CD4-positive, alpha-beta memory T cell (primary cell): ENCODE data around the gene GRIA2. TPM values are rescaled to one million over a fixed set of nuclear protein-coding genes. Genes with fewer than 3 reads are reported as not detected.

Source experiments
- CTCF ChIA-PET: fragments of 350-600 bp; sonication (Branson Sonifier 250); formaldehyde crosslinking; loops from one replicate; lab custom pipeline; 2021; ENCODE audit warnings: inconsistent platforms; ENCODE audit not compliant: partially characterized antibody; lab: Charles Lee
- POLR2A ChIA-PET: fragments of 350-600 bp; sonication (Branson Sonifier 250); formaldehyde crosslinking; loops from one replicate; lab custom pipeline; 2021; ENCODE audit not compliant: partially characterized antibody; lab: Charles Lee
- DNase-seq, 5 donors: peaks; one replicate each; pipeline versions ENCODE4 v3.0.0 to v3.0.0-alpha.2; 2020 to 2022; ENCODE audit warnings: mixed read lengths in 1 of 5
- H3K27ac ChIP-seq: one replicate; pipeline ENCODE4 v1.7.0; 2013; ENCODE audit warnings: low read depth, low read length
- H3K27me3 ChIP-seq: 2 replicates; pipeline ENCODE4 v1.7.0; 2013; ENCODE audit warnings: mild to moderate bottlenecking, low read length, moderate library complexity; ENCODE audit not compliant: insufficient read depth
- H3K36me3 ChIP-seq: 2 replicates; pipeline ENCODE4 v1.7.0; 2013; ENCODE audit warnings: mild to moderate bottlenecking, low read length, moderate library complexity; ENCODE audit not compliant: insufficient read depth
- H3K4me1 ChIP-seq: 2 replicates; pipeline ENCODE4 v1.7.0; 2013; ENCODE audit warnings: mild to moderate bottlenecking, low read length, moderate library complexity; ENCODE audit not compliant: insufficient read depth
- H3K4me3 ChIP-seq, 2 donors: one replicate each; pipeline ENCODE4 v1.7.0; 2013; ENCODE audit warnings: low read length in 2 of 2, mild to moderate bottlenecking in 1 of 2
- H3K9me3 ChIP-seq, 2 donors: one replicate each; pipeline ENCODE4 v1.7.0; 2013; ENCODE audit warnings: low read length in 2 of 2, control low read depth in 1 of 2; ENCODE audit not compliant: control insufficient read depth in 1 of 2
- H3K27ac Mint-ChIP-seq, 7 donors: one replicate each; pipeline ENCODE4 v1.8.0; 2020 to 2021; ENCODE audit warnings: mixed read lengths in 7 of 7, mild to moderate bottlenecking in 6 of 7, inconsistent platforms in 3 of 7, moderate library complexity in 3 of 7
- H3K27me3 Mint-ChIP-seq, 2 donors: one replicate each; pipeline ENCODE4 v1.8.0; 2020 to 2021; ENCODE audit warnings: mixed read lengths in 2 of 2
- H3K36me3 Mint-ChIP-seq, 2 donors: one replicate each; pipeline ENCODE4 v1.8.0; 2020 to 2021; ENCODE audit warnings: mixed read lengths in 2 of 2, inconsistent platforms in 1 of 2, mild to moderate bottlenecking in 1 of 2
- H3K4me1 Mint-ChIP-seq, 4 donors: one replicate each; pipeline ENCODE4 v1.8.0; 2020 to 2021; ENCODE audit warnings: mixed read lengths in 4 of 4, mild to moderate bottlenecking in 1 of 4
- H3K4me3 Mint-ChIP-seq, 8 donors: one replicate each; pipeline ENCODE4 v1.8.0; 2020 to 2021; ENCODE audit warnings: mixed read lengths in 8 of 8, mild to moderate bottlenecking in 7 of 8, moderate library complexity in 6 of 8, inconsistent platforms in 3 of 8
- H3K9me3 Mint-ChIP-seq, 8 donors: one replicate each; pipeline ENCODE4 v1.8.0; 2020 to 2021; ENCODE audit warnings: mixed read lengths in 8 of 8, mild to moderate bottlenecking in 5 of 8, inconsistent platforms in 3 of 8, moderate library complexity in 1 of 8
- intact Hi-C: fragments of 100-400 bp; cut with micrococcal nuclease; formaldehyde crosslinking; loops from one replicate; pipeline ENCODE4 v1.15.1; 2023
- polyA plus RNA-seq, 2 donors: library from polyadenylated mRNA; unstranded; fragments of 300-500 nt; fragmentation: Illumina TruSeq; gene quantifications; one replicate each; pipeline ENCODE4 v1.2.3, GENCODE V29; 2021
- total RNA-seq, 2 experiments: library from RNA; stranded (reverse); gene quantifications; one replicate each; pipeline ENCODE4 v1.2.3, GENCODE V29; 2021

The GRIA2 gene
- total and polyA plus RNA-seq, 4 experiments from 2014 or later = not detected

DNA sequence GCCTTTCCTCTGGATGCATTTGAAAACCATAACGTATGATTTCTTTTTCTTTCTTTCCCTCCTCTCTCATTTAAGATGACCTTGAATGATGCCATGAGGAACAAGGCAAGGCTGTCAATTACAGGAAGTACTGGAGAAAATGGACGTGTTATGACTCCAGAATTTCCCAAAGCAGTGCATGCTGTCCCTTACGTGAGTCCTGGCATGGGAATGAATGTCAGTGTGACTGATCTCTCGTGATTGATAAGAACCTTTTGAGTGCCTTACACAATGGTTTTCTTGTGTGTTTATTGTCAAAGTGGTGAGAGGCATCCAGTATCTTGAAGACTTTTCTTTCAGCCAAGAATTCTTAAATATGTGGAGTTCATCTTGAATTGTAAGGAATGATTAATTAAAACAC is 142.8 kb downstream of the GRIA2 start:
- intact Hi-C loops = no loop called here
- ChIA-PET CTCF (no interaction called here), POLR2A (no interaction called here)
- Histone ChIP-seq H3K4me1 (no peaks in the 10 kb centered on the region), H3K36me3 (no peaks in the 10 kb centered on the region), H3K27me3 (no peaks in the 10 kb centered on the region), H3K4me3 (no peak overlapping the region), H3K27ac (no peak overlapping the region), H3K9me3 (no peaks in the 10 kb centered on the region)
- Mint-ChIP-seq H3K27me3 (no peaks in the 10 kb centered on the region), H3K4me3 (no peak overlapping the region), H3K36me3 (no peaks in the 10 kb centered on the region), H3K9me3 (peaks cover 0 to 15% (median 5%) of the 10 kb centered on the region in 8 donors), H3K27ac (no peak overlapping the region), H3K4me1 (no peaks in the 10 kb centered on the region)
- DNase-seq = no peak

- H3K36me3 ChIP-seq = no peaks in the 10 kb centered on the region
- Mint-ChIP-seq H3K4me3 (no peak overlapping the region), H3K9me3 (peaks cover 0 to 7% (median 1%) of the 10 kb centered on the region in 8 donors), H3K27ac (no peak overlapping the region), H3K27me3 (no peaks in the 10 kb centered on the region), H3K4me1 (no peaks in the 10 kb centered on the region), H3K36me3 (no peaks in the 10 kb centered on the region)
- no peaks in the 10 kb centered on the region for H3K4me1 ChIP-seq
- H3K27me3 ChIP-seq = no peaks in the 10 kb centered on the region
- intact Hi-C loops = no loop called here
- POLR2A ChIA-PET = no interaction called here
- H3K27ac ChIP-seq = no peak overlapping the region
- DNase-seq = no peak
- H3K4me3 ChIP-seq = no peak overlapping the region
- peaks cover 0 to 3% of the 10 kb centered on the region in 2 donors for H3K9me3 ChIP-seq
- CTCF ChIA-PET = no interaction called here
These were observed 151.6 kb downstream of the GRIA2 start for GRCh38 chr4:157372154-157372553.

GRCh38 chr4:157372567-157372966 is 152.0 kb downstream of the GRIA2 start:
- Mint-ChIP-seq H3K4me1 (no peaks in the 10 kb centered on the region), H3K27me3 (no peaks in the 10 kb centered on the region), H3K27ac (no peak overlapping the region), H3K9me3 (peaks cover 0 to 10% (median 1%) of the 10 kb centered on the region in 8 donors), H3K4me3 (no peak overlapping the region), H3K36me3 (no peaks in the 10 kb centered on the region)
- Histone ChIP-seq H3K27me3 (no peaks in the 10 kb centered on the region), H3K27ac (no peak overlapping the region), H3K4me3 (no peak overlapping the region), H3K36me3 (no peaks in the 10 kb centered on the region), H3K9me3 (peaks cover 0 to 3% of the 10 kb centered on the region in 2 donors), H3K4me1 (no peaks in the 10 kb centered on the region)
- intact Hi-C loops = no loop called here
- CTCF ChIA-PET = no interaction called here
- DNase-seq = no peak
- POLR2A ChIA-PET = no interaction called here

DNA sequence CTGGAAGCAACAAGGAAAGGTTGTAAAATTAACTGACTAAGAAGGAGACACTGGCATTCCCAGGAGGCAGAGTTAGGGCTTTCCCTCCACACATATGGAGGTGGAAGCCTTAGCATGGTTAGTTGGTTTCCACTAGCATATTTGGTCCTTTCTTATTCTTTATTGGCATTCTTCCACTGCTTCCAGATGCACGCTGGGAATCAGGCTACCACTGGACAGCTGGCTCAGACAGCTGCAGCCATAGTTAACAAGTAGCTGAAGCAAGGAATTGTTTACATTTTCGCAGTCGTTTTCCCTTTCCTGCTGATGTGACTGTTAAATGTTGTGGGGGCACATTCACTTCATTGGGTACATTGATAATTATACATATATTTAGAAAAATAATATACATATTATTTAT is 169.2 kb downstream of the GRIA2 start:
- no peaks in the 10 kb centered on the region for H3K4me1 ChIP-seq
- H3K27me3 Mint-ChIP-seq = no peaks in the 10 kb centered on the region
- H3K27ac ChIP-seq = no peak overlapping the region
- no peak overlapping the region for H3K27ac Mint-ChIP-seq
- POLR2A ChIA-PET = no interaction called here
- no peak overlapping the region for H3K4me3 ChIP-seq
- no peaks in the 10 kb centered on the region for H3K36me3 ChIP-seq
- H3K9me3 ChIP-seq = no peaks in the 10 kb centered on the region
- DNase-seq = no peak
- intact Hi-C loops = no loop called here
- H3K4me1 Mint-ChIP-seq = no peaks in the 10 kb centered on the region
- H3K9me3 Mint-ChIP-seq = peaks cover 0 to 11% (median 7%) of the 10 kb centered on the region in 8 donors
- no peak overlapping the region for H3K4me3 Mint-ChIP-seq
- no peaks in the 10 kb centered on the region for H3K36me3 Mint-ChIP-seq
- no peaks in the 10 kb centered on the region for H3K27me3 ChIP-seq
- CTCF ChIA-PET = no interaction called here

DNA sequence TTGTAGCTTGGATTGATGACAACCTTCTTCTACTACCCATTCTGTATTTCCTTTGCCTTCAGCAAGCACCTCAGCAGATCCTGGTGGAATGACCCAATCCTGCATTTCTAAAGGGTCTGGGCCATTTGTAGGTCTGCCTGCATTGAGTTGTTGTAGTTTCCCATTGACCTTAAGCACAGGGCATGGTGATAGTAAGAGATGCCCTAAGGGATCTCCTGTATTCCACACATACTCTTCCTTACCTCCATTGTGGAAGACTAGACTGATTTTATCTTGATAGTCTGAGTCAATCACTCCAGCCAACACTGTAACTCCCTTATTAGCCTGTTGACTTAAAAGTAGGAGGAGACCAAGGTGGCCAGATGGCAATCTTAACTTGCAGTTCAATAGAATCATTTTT is 184.5 kb downstream of the GRIA2 start:
- CTCF ChIA-PET = no interaction called here
- Histone ChIP-seq H3K27ac (no peak overlapping the region), H3K9me3 (no peaks in the 10 kb centered on the region), H3K4me1 (no peaks in the 10 kb centered on the region), H3K27me3 (no peaks in the 10 kb centered on the region), H3K36me3 (no peaks in the 10 kb centered on the region), H3K4me3 (no peak overlapping the region)
- Mint-ChIP-seq H3K27ac (no peak overlapping the region), H3K27me3 (no peaks in the 10 kb centered on the region), H3K4me3 (no peak overlapping the region), H3K4me1 (no peaks in the 10 kb centered on the region), H3K9me3 (peaks cover 2 to 9% (median 6%) of the 10 kb centered on the region in 8 donors), H3K36me3 (no peaks in the 10 kb centered on the region)
- POLR2A ChIA-PET = no interaction called here
- DNase-seq = no peak
- intact Hi-C loops = no loop called here

Other genes with a start within 250 kb of the GRIA2 start
- under 1 TPM in 1 of 2 experiments, not detected in 1; 0.29 TPM for gene PDGFC, start 248.9 kb upstream of the GRIA2 start, total RNA-seq
- gene PDGFC, start 248.9 kb upstream of the GRIA2 start, polyA plus RNA-seq = not detected
- gene GLRB, start 144.6 kb upstream of the GRIA2 start, total RNA-seq = not detected
- gene GLRB, start 144.6 kb upstream of the GRIA2 start, polyA plus RNA-seq = not detected